Progenitor cell of endocrine pancreas (in vitro differentiated cells): ENCODE results near the gene RASSF5. TPM values are rescaled to one million over a fixed set of nuclear protein-coding genes. Genes with fewer than 3 reads are reported as not detected.
A peak's percentile ranks its signal among the peaks of the same experiment; 100 is the strongest.

Experiments used
- DNase-seq: peaks from one replicate; pipeline ENCODE4 v3.0.0; 2021; ENCODE audit warnings: low spot score; ENCODE audit not compliant: unreplicated experiment
- H3K27ac Mint-ChIP-seq: 2 replicates; pipeline ENCODE4 v1.8.0; 2021; ENCODE audit warnings: mild to moderate bottlenecking, moderate library complexity, mixed read lengths
- H3K27me3 Mint-ChIP-seq: 2 replicates; pipeline ENCODE4 v1.8.0; 2021; ENCODE audit warnings: mixed read lengths
- H3K36me3 Mint-ChIP-seq: 2 replicates; pipeline ENCODE4 v1.8.0; 2022; ENCODE audit warnings: mixed read lengths; ENCODE audit not compliant: insufficient read depth
- H3K4me1 Mint-ChIP-seq: 2 replicates; pipeline ENCODE4 v1.8.0; 2021; ENCODE audit warnings: low read depth, mixed read lengths
- H3K4me3 Mint-ChIP-seq: 2 replicates; pipeline ENCODE4 v1.8.0; 2021; ENCODE audit warnings: low read depth, mild to moderate bottlenecking, moderate library complexity, mixed read lengths
- H3K9me3 Mint-ChIP-seq: 2 replicates; pipeline ENCODE4 v1.8.0; 2021; ENCODE audit warnings: low read depth, mixed read lengths
- CTCF ChIP-seq: fragments of 200-600 bp; sonication (generic); IDR thresholded peaks from one replicate; pipeline ENCODE4 v1.5.0; 2021; ENCODE audit warnings: antibody characterized with exemption, mild to moderate bottlenecking; ENCODE audit not compliant: unreplicated experiment
- total RNA-seq: library from RNA; stranded (reverse); gene quantifications from 2 replicates; pipeline ENCODE4 v1.2.1, GENCODE V29; 2021

The RASSF5 gene
- total RNA-seq, 1 donor from 2014 or later = 7.0 TPM

GRCh38 chr1:206502403-206502802, 4.9 kb upstream of the RASSF5 start:
- Mint-ChIP-seq H3K9me3 (no peaks in the 10 kb centered on the region), H3K27me3 (peaks cover 61% of the 10 kb centered on the region), H3K27ac (no peak overlapping the region), H3K4me1 (peaks cover 2% of the 10 kb centered on the region), H3K36me3 (no peaks in the 10 kb centered on the region), H3K4me3 (no peak overlapping the region)
- DNase-seq = no peak
- no peak for TF ChIP-seq CTCF

- no peaks in the 10 kb centered on the region for H3K9me3 Mint-ChIP-seq
- H3K27me3 Mint-ChIP-seq = peaks cover 61% of the 10 kb centered on the region
- TF ChIP-seq CTCF = no peak
- no peak for DNase-seq
- no peak overlapping the region for H3K27ac Mint-ChIP-seq
- no peak overlapping the region for H3K4me3 Mint-ChIP-seq
- peaks cover 2% of the 10 kb centered on the region for H3K4me1 Mint-ChIP-seq
- H3K36me3 Mint-ChIP-seq = no peaks in the 10 kb centered on the region
These were observed 4.5 kb upstream of the RASSF5 start for GRCh38 chr1:206502812-206503211.

DNA sequence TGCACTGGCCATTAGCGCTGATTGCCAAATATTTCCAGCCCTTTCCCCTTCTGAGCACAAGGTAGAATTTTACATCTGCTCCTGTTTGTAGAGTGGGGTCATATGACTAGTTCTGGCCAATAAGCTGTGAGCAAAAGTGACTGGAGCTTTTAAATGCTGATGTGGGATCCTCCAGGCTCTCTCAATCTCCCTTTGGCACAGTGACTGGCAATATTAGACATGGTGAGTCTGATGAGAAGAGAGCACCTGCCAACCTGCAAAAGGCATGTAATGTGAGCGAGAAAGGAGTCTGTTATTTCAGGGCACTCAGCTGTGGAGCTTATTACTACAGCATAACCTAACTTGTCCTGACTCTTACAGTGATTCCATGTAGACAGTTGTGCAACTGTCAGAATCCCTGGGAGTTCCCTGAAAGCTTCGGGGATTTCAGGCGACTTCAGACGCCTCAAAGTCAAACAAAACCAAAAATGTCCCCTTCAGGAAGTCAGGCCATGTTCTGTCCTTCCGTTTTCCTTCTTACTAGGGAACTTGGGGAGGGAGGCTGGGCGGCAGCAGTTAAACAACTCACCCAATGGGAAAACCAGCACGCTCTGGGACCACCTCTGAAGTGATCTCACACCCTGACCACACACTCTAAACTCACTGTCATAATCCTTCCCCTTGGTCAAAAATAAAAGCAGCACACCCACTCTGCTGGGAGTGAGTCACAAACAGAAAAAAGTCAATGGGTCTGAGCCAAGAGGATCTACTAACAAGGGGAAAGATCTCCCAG, 3.6 kb upstream of the RASSF5 start:
- no peak overlapping the region for H3K4me3 Mint-ChIP-seq

GRCh38 chr1:206504363-206504713, 3.0 kb upstream of the RASSF5 start:
- H3K27me3 Mint-ChIP-seq = peaks cover 73% of the 10 kb centered on the region
- no peak overlapping the region for H3K4me3 Mint-ChIP-seq
- H3K36me3 Mint-ChIP-seq = no peaks in the 10 kb centered on the region
- no peak for TF ChIP-seq CTCF
- no peak overlapping the region for H3K27ac Mint-ChIP-seq
- H3K9me3 Mint-ChIP-seq = no peaks in the 10 kb centered on the region
- DNase-seq = no peak
- H3K4me1 Mint-ChIP-seq = peaks cover 13% of the 10 kb centered on the region

More for the DNA sequence above, 3.6 kb upstream of the RASSF5 start:
- DNase-seq = no peak
- no peak overlapping the region for H3K27ac Mint-ChIP-seq
- H3K9me3 Mint-ChIP-seq = no peaks in the 10 kb centered on the region
- no peaks in the 10 kb centered on the region for H3K36me3 Mint-ChIP-seq
- peaks cover 7% of the 10 kb centered on the region for H3K4me1 Mint-ChIP-seq
- no peak for TF ChIP-seq CTCF
- peaks cover 70% of the 10 kb centered on the region for H3K27me3 Mint-ChIP-seq

- peaks cover 83% of the 10 kb centered on the region for H3K27me3 Mint-ChIP-seq
- DNase-seq = no peak
- peak; percentile 54 for TF ChIP-seq CTCF
- H3K9me3 Mint-ChIP-seq = no peaks in the 10 kb centered on the region
- no peaks in the 10 kb centered on the region for H3K36me3 Mint-ChIP-seq
- no peak overlapping the region for H3K27ac Mint-ChIP-seq
- H3K4me3 Mint-ChIP-seq = peak overlapping the region; percentile 56
- H3K4me1 Mint-ChIP-seq = peaks cover 20% of the 10 kb centered on the region
These were observed 1.5 kb upstream of the RASSF5 start for GRCh38 chr1:206505702-206506355.
